Mesenchymal stem cell (in vitro differentiated cells and primary cell): Measurements from ENCODE around the gene RIMS4.

Source experiments
- DNase-seq: peaks from one replicate; pipeline ENCODE4 v3.0.0-alpha.2; 2013
- H2AFZ ChIP-seq: one replicate; pipeline ENCODE4 v1.6.1; 2013; ENCODE audit warnings: low read depth, mild to moderate bottlenecking, control low read depth, inconsistent platforms, low read length, moderate library complexity
- H2AK5ac ChIP-seq: 2 replicates; pipeline ENCODE4 v1.6.1; 2013; ENCODE audit warnings: low read length, moderate library complexity, mild to moderate bottlenecking, inconsistent platforms; ENCODE audit not compliant: severe bottlenecking
- H2BK120ac ChIP-seq: one replicate; pipeline ENCODE4 v1.6.1; 2013; ENCODE audit warnings: low read depth, mild to moderate bottlenecking, inconsistent platforms, low read length, moderate library complexity
- H2BK12ac ChIP-seq, 2 experiments: one replicate each; pipeline ENCODE4 v1.6.1; 2013; ENCODE audit warnings: inconsistent platforms in 2 of 2, low read length in 2 of 2, mild to moderate bottlenecking in 2 of 2, moderate library complexity in 2 of 2, control low read depth in 1 of 2
- H2BK15ac ChIP-seq: one replicate; pipeline ENCODE4 v1.6.1; 2013; ENCODE audit warnings: mild to moderate bottlenecking, low read depth, inconsistent platforms; ENCODE audit not compliant: poor library complexity, severe bottlenecking
- H2BK5ac ChIP-seq: 2 replicates; pipeline ENCODE4 v1.6.1; 2013; ENCODE audit warnings: low read depth, mild to moderate bottlenecking, low read length, control low read depth, inconsistent platforms; ENCODE audit not compliant: poor library complexity, severe bottlenecking
- H3K14ac ChIP-seq, 2 experiments: one replicate each; pipeline ENCODE4 v1.6.1; 2013; ENCODE audit warnings: inconsistent platforms in 2 of 2, low read length in 2 of 2, control low read depth in 1 of 2, mild to moderate bottlenecking in 1 of 2, moderate library complexity in 1 of 2
- H3K18ac ChIP-seq, 2 experiments: one replicate each; pipeline ENCODE4 v1.6.1; 2013; ENCODE audit warnings: inconsistent platforms in 2 of 2, low read length in 2 of 2, control low read depth in 1 of 2, low read depth in 1 of 2, mild to moderate bottlenecking in 1 of 2
- H3K23ac ChIP-seq, 2 experiments: one replicate each; pipeline ENCODE4 v1.6.1; 2013; ENCODE audit warnings: inconsistent platforms in 2 of 2, low read length in 2 of 2, mild to moderate bottlenecking in 2 of 2, moderate library complexity in 2 of 2, control low read depth in 1 of 2
- H3K27ac ChIP-seq: 2 replicates; pipeline ENCODE4 v1.5.1; 2013; ENCODE audit warnings: mild to moderate bottlenecking, moderate library complexity, low read length, control low read depth, inconsistent platforms; ENCODE audit not compliant: poor library complexity, severe bottlenecking
- H3K27me3 ChIP-seq, 2 experiments: 2 replicates each; pipeline versions ENCODE4 v1.6.1 to v1.7.0; 2013; ENCODE audit warnings: low read length in 2 of 2, mild to moderate bottlenecking in 2 of 2, moderate library complexity in 2 of 2, control low read depth in 1 of 2, inconsistent platforms in 1 of 2; ENCODE audit not compliant: control insufficient read depth in 1 of 2, insufficient read depth in 1 of 2
- H3K36me3 ChIP-seq, 2 experiments: 2 replicates each; pipeline versions ENCODE4 v1.6.1 to v1.7.0; 2013; ENCODE audit warnings: low read length in 2 of 2, control low read depth in 1 of 2, inconsistent platforms in 1 of 2, low read depth in 1 of 2, mild to moderate bottlenecking in 1 of 2; ENCODE audit not compliant: insufficient read depth in 2 of 2, control insufficient read depth in 1 of 2
- H3K4ac ChIP-seq, 2 experiments: one replicate each; pipeline ENCODE4 v1.6.1; 2013; ENCODE audit warnings: inconsistent platforms in 2 of 2, low read length in 2 of 2, mild to moderate bottlenecking in 2 of 2, moderate library complexity in 2 of 2, control low read depth in 1 of 2, low read depth in 1 of 2
- H3K4me1 ChIP-seq: 2 replicates; pipeline ENCODE4 v1.6.1; 2013; ENCODE audit warnings: low read depth, low read length, control low read depth; ENCODE audit not compliant: control insufficient read depth, insufficient read depth
- H3K4me2 ChIP-seq: 2 replicates; pipeline ENCODE4 v1.6.1; 2013; ENCODE audit warnings: low read length, mild to moderate bottlenecking, inconsistent platforms; ENCODE audit not compliant: poor library complexity, severe bottlenecking
- H3K4me3 ChIP-seq, 2 experiments: 2 replicates each; pipeline versions ENCODE4 v1.5.1 to v1.7.0; 2013; ENCODE audit warnings: low read length in 2 of 2, mild to moderate bottlenecking in 2 of 2, control low read depth in 1 of 2, low read depth in 1 of 2; ENCODE audit not compliant: insufficient read depth in 1 of 2
- H3K79me1 ChIP-seq: replicated peaks from 2 replicates; pipeline ENCODE4 v1.6.1; 2013; ENCODE audit warnings: mild to moderate bottlenecking, control low read depth, low read length, inconsistent platforms; ENCODE audit not compliant: poor library complexity, severe bottlenecking
- H3K9ac ChIP-seq: 2 replicates; pipeline ENCODE4 v1.7.0; 2013; ENCODE audit warnings: mild to moderate bottlenecking, low read length, moderate library complexity
- H3K9me3 ChIP-seq: 2 replicates; pipeline ENCODE4 v1.7.0; 2013; ENCODE audit warnings: mild to moderate bottlenecking, low read length; ENCODE audit not compliant: control insufficient read depth
- H4K8ac ChIP-seq: one replicate; pipeline ENCODE4 v1.6.1; 2013; ENCODE audit warnings: inconsistent platforms, mild to moderate bottlenecking, low read length, moderate library complexity
- H4K91ac ChIP-seq: one replicate; pipeline ENCODE4 v1.6.1; 2013; ENCODE audit warnings: mild to moderate bottlenecking, low read length, inconsistent platforms
- WGBS: methylation state at CpG from one replicate; pipeline ENCODE4 v1.1.7; 2013; ENCODE audit warnings: mixed read lengths; 5-methylcytosine and 5-hydroxymethylcytosine counted together

Gene RIMS4

GRCh38 chr20:44848254-44849015 lies 38.1 kb upstream of the RIMS4 start:
- Histone ChIP-seq H3K14ac (no peak overlapping the region), H2BK120ac (no peak overlapping the region), H4K8ac (no peak overlapping the region), H2AK5ac (no peak overlapping the region), H3K79me1 (no peaks in the 10 kb centered on the region), H3K4me3 (no peak overlapping the region), H2BK12ac (no peak overlapping the region), H2BK15ac (no peak overlapping the region), H3K4me2 (no peak overlapping the region), H4K91ac (no peak overlapping the region), H3K36me3 (no peaks in the 10 kb centered on the region), H2BK5ac (no peak overlapping the region), H3K4me1 (peaks cover 2% of the 10 kb centered on the region), H3K9ac (no peak overlapping the region), H3K27ac (no peak overlapping the region), H3K18ac (no peak overlapping the region), H2AFZ (no peak overlapping the region), H3K23ac (no peak overlapping the region), H3K4ac (no peak overlapping the region), H3K27me3 (peaks cover 15 to 27% of the 10 kb centered on the region in 2 experiments), H3K9me3 (peaks cover 3% of the 10 kb centered on the region)
- 64% methylated on average over 3 of the region's 4 CpGs for WGBS
- no peak for DNase-seq

DNA sequence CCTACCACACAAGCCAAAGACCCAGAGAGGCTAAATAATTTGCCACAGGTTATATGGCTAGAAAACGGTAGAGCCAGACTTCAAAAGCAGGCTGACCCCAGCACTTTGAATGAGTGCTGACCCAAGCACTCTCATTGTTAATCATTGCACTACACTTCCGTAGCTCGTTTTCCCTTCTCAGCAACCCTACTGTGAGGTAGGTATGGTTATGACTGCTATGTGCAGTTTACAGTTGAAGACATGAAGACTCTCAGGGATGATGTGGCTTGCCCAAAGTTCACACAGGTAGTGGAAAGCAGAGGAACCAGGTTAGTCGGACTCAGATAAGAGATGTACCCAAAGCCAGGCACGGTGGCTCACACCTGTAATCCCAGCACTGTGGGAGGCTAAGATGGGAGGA lies 33.5 kb upstream of the RIMS4 start:
- Histone ChIP-seq H2BK120ac (no peak overlapping the region), H2BK5ac (no peak overlapping the region), H3K27me3 (peaks cover 13 to 42% of the 10 kb centered on the region in 2 experiments), H3K23ac (no peak overlapping the region), H3K79me1 (no peaks in the 10 kb centered on the region), H3K36me3 (no peaks in the 10 kb centered on the region), H2AFZ (no peak overlapping the region), H4K91ac (no peak overlapping the region), H3K4me2 (no peak overlapping the region), H3K4me3 (no peak overlapping the region), H3K18ac (no peak overlapping the region), H3K14ac (no peak overlapping the region), H2BK12ac (no peak overlapping the region), H3K4me1 (peaks cover 2% of the 10 kb centered on the region), H3K9ac (no peak overlapping the region), H4K8ac (no peak overlapping the region), H2BK15ac (no peak overlapping the region), H3K27ac (no peak overlapping the region), H2AK5ac (no peak overlapping the region), H3K4ac (no peak overlapping the region), H3K9me3 (no peaks in the 10 kb centered on the region)
- WGBS = 80% methylated on average over 4 of the region's 5 CpGs
- no peak for DNase-seq

- H2BK120ac ChIP-seq = no peak overlapping the region
- H3K4ac ChIP-seq = no peak overlapping the region
- peaks cover 32 to 60% of the 10 kb centered on the region in 2 experiments for H3K27me3 ChIP-seq
- H3K23ac ChIP-seq = no peak overlapping the region
- H3K4me3 ChIP-seq = no peak overlapping the region
- H3K18ac ChIP-seq = no peak overlapping the region
- peaks cover 2% of the 10 kb centered on the region for H3K4me1 ChIP-seq
- H2BK12ac ChIP-seq = no peak overlapping the region
- no peak overlapping the region for H3K14ac ChIP-seq
- no peaks in the 10 kb centered on the region for H3K9me3 ChIP-seq
- H2BK15ac ChIP-seq = no peak overlapping the region
- H3K36me3 ChIP-seq = no peaks in the 10 kb centered on the region
- H3K4me2 ChIP-seq = no peak overlapping the region
- H2BK5ac ChIP-seq = no peak overlapping the region
- H2AK5ac ChIP-seq = no peak overlapping the region
- WGBS = 91% methylated on average over 6 of the region's 6 CpGs
- no peak overlapping the region for H3K27ac ChIP-seq
- DNase-seq = no peak
- H3K9ac ChIP-seq = no peak overlapping the region
- no peak overlapping the region for H4K8ac ChIP-seq
- H3K79me1 ChIP-seq = no peaks in the 10 kb centered on the region
- no peak overlapping the region for H2AFZ ChIP-seq
- H4K91ac ChIP-seq = no peak overlapping the region
Measured at GRCh38 chr20:44841955-44842354, 31.6 kb upstream of the RIMS4 start.

DNA sequence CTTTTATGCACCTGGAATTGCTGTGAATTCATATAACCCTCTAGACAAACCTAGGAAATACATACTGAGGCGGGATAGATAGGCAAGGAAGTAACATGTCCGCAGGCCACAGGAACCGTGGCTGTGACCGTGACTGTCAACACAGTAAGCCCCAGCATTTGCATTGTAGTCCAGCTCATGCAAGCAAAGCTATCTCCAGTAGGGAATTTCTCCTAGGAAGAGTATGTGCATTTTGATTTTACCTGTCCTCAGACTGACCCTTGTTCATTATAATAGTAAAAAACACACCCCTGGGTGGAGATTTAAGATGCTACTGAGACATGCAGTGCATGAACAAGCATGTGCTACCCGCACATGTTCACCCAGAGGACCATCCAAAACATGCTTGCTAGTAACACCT lies 30.5 kb upstream of the RIMS4 start:
- Histone ChIP-seq H3K23ac (no peak overlapping the region), H2BK12ac (no peak overlapping the region), H3K4me3 (no peak overlapping the region), H3K9me3 (no peaks in the 10 kb centered on the region), H2AK5ac (no peak overlapping the region), H2BK5ac (no peak overlapping the region), H3K4me1 (peaks cover 2% of the 10 kb centered on the region), H2BK15ac (no peak overlapping the region), H3K9ac (no peak overlapping the region), H2BK120ac (no peak overlapping the region), H3K4me2 (no peak overlapping the region), H3K27ac (no peak overlapping the region), H3K4ac (no peak overlapping the region), H3K36me3 (no peaks in the 10 kb centered on the region), H3K18ac (no peak overlapping the region), H3K79me1 (no peaks in the 10 kb centered on the region), H4K8ac (no peak overlapping the region), H3K27me3 (peaks cover 41 to 72% of the 10 kb centered on the region in 2 experiments), H4K91ac (no peak overlapping the region), H2AFZ (no peak overlapping the region), H3K14ac (no peak overlapping the region)
- WGBS = 88% methylated on average over 5 of the region's 5 CpGs
- DNase-seq = no peak
